GM10266 (cell line): ENCODE data around the gene PASD1.
"Not testable (repeated sequence)": the region's sequence is repeated elsewhere in the genome, so short reads cannot be mapped to it uniquely, and the experiment has no call there.

ENCODE experiments used
- DNase-seq: peaks from one replicate; pipeline ENCODE4 v3.0.0; 2012; ENCODE audit errors: extremely low spot score
- TF ChIP-seq, protein P1 (sequence below): IDR thresholded peaks from 2 replicates; pipeline ENCODE4 v1.5.1; 2012; ENCODE audit warnings: mild to moderate bottlenecking, low read depth; ENCODE audit not compliant: control insufficient read depth, insufficient read depth; ENCODE audit errors: missing control alignments

Gene PASD1

DNA sequence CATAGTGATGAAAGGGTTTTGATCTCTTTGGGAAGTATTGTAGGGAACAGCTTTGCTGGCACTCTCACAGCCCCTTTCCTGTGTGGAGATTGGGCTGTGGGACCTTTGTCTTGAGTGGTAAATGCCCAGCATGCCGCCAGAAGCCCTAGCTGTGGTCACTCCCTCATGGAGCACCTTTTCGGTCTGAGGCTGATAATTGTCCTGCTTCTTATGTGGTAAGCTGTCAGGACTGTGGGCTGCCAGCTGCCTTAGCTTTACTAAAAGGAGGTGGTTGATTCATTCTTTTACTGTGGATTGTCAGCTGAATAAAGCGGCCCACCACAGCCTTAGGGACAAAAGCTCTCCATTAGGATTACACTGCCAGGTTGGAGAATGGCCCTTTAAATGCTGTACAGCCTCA, 7.1 kb downstream of the PASD1 start:
- DNase-seq = no peak
- TF ChIP-seq, protein P1, sequence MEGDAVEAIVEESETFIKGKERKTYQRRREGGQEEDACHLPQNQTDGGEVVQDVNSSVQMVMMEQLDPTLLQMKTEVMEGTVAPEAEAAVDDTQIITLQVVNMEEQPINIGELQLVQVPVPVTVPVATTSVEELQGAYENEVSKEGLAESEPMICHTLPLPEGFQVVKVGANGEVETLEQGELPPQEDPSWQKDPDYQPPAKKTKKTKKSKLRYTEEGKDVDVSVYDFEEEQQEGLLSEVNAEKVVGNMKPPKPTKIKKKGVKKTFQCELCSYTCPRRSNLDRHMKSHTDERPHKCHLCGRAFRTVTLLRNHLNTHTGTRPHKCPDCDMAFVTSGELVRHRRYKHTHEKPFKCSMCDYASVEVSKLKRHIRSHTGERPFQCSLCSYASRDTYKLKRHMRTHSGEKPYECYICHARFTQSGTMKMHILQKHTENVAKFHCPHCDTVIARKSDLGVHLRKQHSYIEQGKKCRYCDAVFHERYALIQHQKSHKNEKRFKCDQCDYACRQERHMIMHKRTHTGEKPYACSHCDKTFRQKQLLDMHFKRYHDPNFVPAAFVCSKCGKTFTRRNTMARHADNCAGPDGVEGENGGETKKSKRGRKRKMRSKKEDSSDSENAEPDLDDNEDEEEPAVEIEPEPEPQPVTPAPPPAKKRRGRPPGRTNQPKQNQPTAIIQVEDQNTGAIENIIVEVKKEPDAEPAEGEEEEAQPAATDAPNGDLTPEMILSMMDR = no peak

DNA sequence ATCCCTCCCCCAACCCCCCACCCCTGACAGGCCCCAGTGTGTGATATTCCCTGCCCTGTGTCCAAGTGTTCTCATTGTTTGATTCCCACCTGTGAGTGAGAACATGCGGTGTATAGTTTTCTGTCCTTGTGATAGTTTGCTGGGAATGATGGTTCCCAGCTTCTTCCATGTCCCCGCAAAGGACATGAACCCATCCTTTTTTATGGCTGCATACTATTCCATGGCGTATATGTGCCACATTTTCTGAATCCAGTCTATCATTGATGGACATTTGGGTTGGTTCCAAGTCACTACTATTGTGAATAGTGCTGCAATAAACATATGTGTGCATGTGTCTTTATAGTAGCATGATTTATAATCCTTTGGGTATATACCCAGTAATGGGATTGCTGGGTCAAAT, 29.9 kb downstream of the PASD1 start:
- not testable (repeated sequence) for DNase-seq

GRCh38 chrX:151596282-151596681, 32.8 kb downstream of the PASD1 start:
- TF ChIP-seq, protein P1 = no peak
- DNase-seq = no peak

- no peak for DNase-seq
- TF ChIP-seq, protein P1 = no peak
Measured at GRCh38 chrX:151604931-151605330, 41.5 kb downstream of the PASD1 start.

GRCh38 chrX:151609222-151609621, 45.7 kb downstream of the PASD1 start:
- TF ChIP-seq, protein P1 = no peak
- DNase-seq = no peak

GRCh38 chrX:151621422-151621821, 57.9 kb downstream of the PASD1 start:
- TF ChIP-seq, protein P1 = no peak
- no peak for DNase-seq

- TF ChIP-seq, protein P1 = no peak
- no peak for DNase-seq
Measured at GRCh38 chrX:151624677-151625076, 61.2 kb downstream of the PASD1 start.

- TF ChIP-seq, protein P1 = no peak
Measured at GRCh38 chrX:151631822-151632221, 68.3 kb downstream of the PASD1 start.

More at GRCh38 chrX:151631822-151632221, 68.3 kb downstream of the PASD1 start:
- DNase-seq = no peak
